Neural progenitor cell (in vitro differentiated cells): ENCODE results near the gene ADCY2.

Experiments used
- CTCF ChIP-seq: fragments of 200-600 bp; sonication (generic); IDR thresholded peaks from 2 replicates; pipeline ENCODE4 v1.5.1; 2017; ENCODE audit warnings: antibody characterized with exemption, mild to moderate bottlenecking
- EZH2 ChIP-seq: fragments of 200-600 bp; sonication (generic); IDR thresholded peaks from 2 replicates; pipeline ENCODE4 v1.6.1; 2017; ENCODE audit warnings: antibody characterized with exemption, mild to moderate bottlenecking, moderate library complexity
- EZH2phosphoT487 ChIP-seq: fragments of 200-600 bp; sonication (generic); IDR thresholded peaks from 2 replicates; pipeline ENCODE4 v1.6.1; 2017; ENCODE audit warnings: antibody characterized with exemption

GRCh38 chr5:7753596-7753995 is 357.7 kb downstream of the ADCY2 start:
- TF ChIP-seq CTCF (no peak), EZH2 (no peak), EZH2phosphoT487 (no peak)
